Psoas muscle (tissue), 8 donors: ENCODE results near the gene CRLF1. TPM values are rescaled to one million over a fixed set of nuclear protein-coding genes. Genes with fewer than 3 reads are reported as not detected.

ENCODE experiments used
- ATAC-seq, 4 donors: fragments of 200-7000 bp; cut with Tn5 transposase; one replicate each; pipeline ENCODE4 v1.9.1; 2020; ENCODE audit warnings: moderate library complexity in 3 of 4, mild to moderate bottlenecking in 2 of 4
- DNase-seq, 2 donors: peaks; one replicate each; pipeline ENCODE4 v3.0.0-alpha.2; 2020
- H3K27ac ChIP-seq: fragments of 200-600 bp; one replicate; pipeline ENCODE4 v1.8.0; 2022
- H3K27me3 ChIP-seq, 3 donors: fragments of 200-600 bp in 1 of 3; one replicate each; pipeline versions ENCODE4 v1.6.1 to v1.8.0; 2013 to 2022; ENCODE audit warnings: low read length in 2 of 3, mild to moderate bottlenecking in 2 of 3, moderate library complexity in 1 of 3; ENCODE audit not compliant: insufficient read depth in 3 of 3
- H3K36me3 ChIP-seq, 2 donors: fragments of 200-600 bp in 1 of 2; one replicate each; pipeline versions ENCODE4 v1.6.1 to v1.8.0; 2013 to 2022; ENCODE audit warnings: low read depth in 1 of 2, mild to moderate bottlenecking in 1 of 2, moderate library complexity in 1 of 2; ENCODE audit not compliant: insufficient read depth in 1 of 2
- H3K4me1 ChIP-seq: fragments of 200-600 bp; one replicate; pipeline ENCODE4 v1.8.0; 2022
- H3K4me3 ChIP-seq: fragments of 200-600 bp; one replicate; pipeline ENCODE4 v1.8.0; 2022; ENCODE audit warnings: mild to moderate bottlenecking
- H3K9me3 ChIP-seq: fragments of 200-600 bp; one replicate; pipeline ENCODE4 v1.8.0; 2022
- WGBS, 3 donors: extraction: QIAGEN DNeasy Blood & Tissue Kit; methylation state at CpG; one replicate each; pipeline versions ENCODE4 v1.1.6 to v1.1.7; 2013; 5-methylcytosine and 5-hydroxymethylcytosine counted together
- intact Hi-C, 2 donors: fragments of 100-400 bp; cut with DNase I; formaldehyde crosslinking; loops; one replicate each; pipeline versions ENCODE4 v1.11.0 to v1.14.2; 2022
- long read RNA-seq, 2 donors: library from polyadenylated mRNA; unstranded; transcript quantifications; one replicate each; pipeline ENCODE4 v2.0.0, GENCODE V29; 2021
- polyA plus RNA-seq, 3 donors: library from polyadenylated mRNA; stranded (reverse); fragments of 200-250 nt; gene quantifications; one replicate each; pipeline ENCODE4 v1.2.3, GENCODE V29; 2013
- total RNA-seq, 4 donors: library from RNA; stranded (reverse); fragmentation: NEBNext Ultra II Directional in 2 of 4; extraction: Animal tissue kit (Norgen Biotek cat#: 25700) in 2 of 4; gene quantifications; one replicate each; pipeline versions ENCODE4 v1.2.1 to v1.2.4, GENCODE V29; 2021 to 2023
- TF ChIP-seq, protein P1 (sequence below): fragments of 200-600 bp; IDR thresholded peaks from one replicate; pipeline ENCODE4 v1.8.0; 2022; ENCODE audit warnings: antibody characterized with exemption
- donor health status: healthy with polysubstance abuse.
- donor health status: DM: no; HTN: no; CAD: no; lungs with moderate emphysema.
- donor health status: Bipolar disorder and iron deficiency.
- donor health status: healthy.
- donor health status: DM: yes; HTN: yes; CAD: no.
- donor health status: DM: no; HTN: no; CAD: no.
- donor health status: DM: no; HTN: no; CAD: no.
- donor health status: DM: yes; HTN: yes; CAD: no.

CRLF1 gene, protein sequence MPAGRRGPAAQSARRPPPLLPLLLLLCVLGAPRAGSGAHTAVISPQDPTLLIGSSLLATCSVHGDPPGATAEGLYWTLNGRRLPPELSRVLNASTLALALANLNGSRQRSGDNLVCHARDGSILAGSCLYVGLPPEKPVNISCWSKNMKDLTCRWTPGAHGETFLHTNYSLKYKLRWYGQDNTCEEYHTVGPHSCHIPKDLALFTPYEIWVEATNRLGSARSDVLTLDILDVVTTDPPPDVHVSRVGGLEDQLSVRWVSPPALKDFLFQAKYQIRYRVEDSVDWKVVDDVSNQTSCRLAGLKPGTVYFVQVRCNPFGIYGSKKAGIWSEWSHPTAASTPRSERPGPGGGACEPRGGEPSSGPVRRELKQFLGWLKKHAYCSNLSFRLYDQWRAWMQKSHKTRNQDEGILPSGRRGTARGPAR
- total RNA-seq (10 to 100 TPM in 3 of 4 donors, 1 to 10 TPM in 1; 8.3 to 20.2 (median 14.2) TPM), polyA plus RNA-seq (10 to 100 TPM; 15.6 to 28.4 (median 19.3) TPM)
- long read RNA-seq, donor 1, transcript CRLF1-201 (9 exons, 1,792 nt) = major isoform, 8 of 23 reads
- long read RNA-seq, donor 1, partial matches to known transcripts = 4 of 23 reads
- long read RNA-seq, donor 1, other reads (novel, unspliced or antisense) = 11 of 23 reads
- long read RNA-seq, donor 2, transcript CRLF1-201 (9 exons, 1,792 nt) = major isoform, 17 of 55 reads
- long read RNA-seq, donor 2, partial matches to known transcripts = 4 of 55 reads
- long read RNA-seq, donor 2, other reads (novel, unspliced or antisense) = 33 of 55 reads

DNA sequence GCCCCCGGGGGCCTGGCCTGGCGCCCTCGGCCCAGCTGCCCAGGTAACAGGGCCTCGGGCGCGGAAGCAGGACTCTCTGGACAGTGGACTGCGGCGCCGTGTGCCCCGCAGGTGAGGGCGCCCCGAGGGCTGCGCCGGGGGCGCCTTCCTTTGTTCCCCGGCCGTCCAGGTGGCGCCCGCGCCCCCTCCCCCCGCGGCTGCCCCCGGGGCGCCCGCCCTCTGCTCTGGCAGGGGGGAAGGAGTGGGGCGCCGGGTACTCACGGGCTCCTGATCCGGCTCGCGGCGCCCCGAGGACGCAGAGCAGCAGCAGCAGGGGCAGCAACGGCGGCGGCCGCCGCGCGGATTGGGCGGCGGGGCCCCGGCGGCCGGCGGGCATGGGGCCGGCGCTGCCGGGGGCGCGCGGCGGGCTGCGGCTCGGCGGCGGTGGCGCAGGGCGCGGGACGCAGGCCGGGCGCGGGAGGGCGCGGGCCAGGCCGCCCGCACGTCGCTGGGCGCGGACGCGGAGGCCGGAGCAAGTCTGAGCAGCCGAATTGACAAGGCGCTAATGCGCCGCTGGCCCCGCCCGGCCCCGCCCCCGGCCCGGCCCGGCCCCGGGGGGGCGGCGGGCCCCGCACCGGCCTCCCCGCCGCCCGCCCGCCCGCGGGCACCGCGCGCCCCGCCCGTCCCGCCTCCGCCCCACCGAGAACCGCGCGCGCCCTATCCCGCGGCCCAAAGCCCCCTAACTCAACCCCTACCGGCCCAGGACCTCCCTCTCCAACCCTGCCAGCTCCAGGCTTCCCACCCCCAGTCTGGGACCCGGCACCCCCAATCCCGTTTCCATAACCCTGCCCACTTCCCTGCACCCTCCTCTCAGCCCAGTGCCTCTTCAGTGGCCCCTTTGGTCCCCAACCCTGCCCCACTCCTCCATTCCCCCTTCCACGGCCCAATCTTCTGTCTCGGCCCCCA lies at the start of gene CRLF1:
CRLF1 (minus strand) TSS at position 519 of the 945 bp plus-strand sequence; CDS start at position 376, 143 bp downstream.
- intact Hi-C loops = no loop called here
- Histone ChIP-seq H3K9me3 (no peaks in the 10 kb centered on the region), H3K4me1 (peaks cover 11% of the 10 kb centered on the region)

DNA sequence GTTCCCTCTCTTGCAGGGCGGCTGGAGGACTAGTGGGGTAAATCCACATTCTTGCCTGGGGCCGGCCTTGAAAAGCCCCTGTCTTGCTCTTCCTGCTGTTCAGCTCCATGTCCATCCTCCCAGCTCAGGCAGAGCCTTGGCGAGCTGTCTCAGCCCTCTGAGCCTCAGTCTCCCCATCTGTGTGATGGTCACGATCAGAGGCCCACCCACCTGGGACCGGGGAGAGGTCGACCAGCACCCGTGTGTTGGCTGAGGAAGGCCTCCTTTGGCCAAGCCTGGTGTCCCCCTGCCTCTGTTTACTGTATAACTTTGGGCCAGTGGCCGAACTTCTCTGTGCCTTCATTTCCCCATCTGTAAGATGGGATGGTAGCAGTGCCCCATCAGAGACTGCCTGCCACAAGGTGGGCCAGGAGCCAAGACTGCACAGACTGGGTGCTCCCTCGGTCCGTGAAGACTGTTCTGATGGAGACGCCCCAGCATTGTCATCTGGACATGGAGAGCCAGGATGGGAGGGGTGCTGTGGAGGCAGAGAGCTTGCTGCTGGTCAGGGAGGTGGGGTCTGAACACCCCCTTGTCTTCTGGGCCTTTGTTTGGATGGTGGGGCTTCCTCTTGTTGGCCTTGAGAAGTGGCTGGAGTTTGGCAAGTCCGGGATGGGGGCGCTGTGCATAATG lies 48.7 kb upstream of the CRLF1 start:
- ATAC-seq (no peak), DNase-seq (no peak)
- H3K4me3 ChIP-seq = no peak overlapping the region
- TF ChIP-seq, protein P1, sequence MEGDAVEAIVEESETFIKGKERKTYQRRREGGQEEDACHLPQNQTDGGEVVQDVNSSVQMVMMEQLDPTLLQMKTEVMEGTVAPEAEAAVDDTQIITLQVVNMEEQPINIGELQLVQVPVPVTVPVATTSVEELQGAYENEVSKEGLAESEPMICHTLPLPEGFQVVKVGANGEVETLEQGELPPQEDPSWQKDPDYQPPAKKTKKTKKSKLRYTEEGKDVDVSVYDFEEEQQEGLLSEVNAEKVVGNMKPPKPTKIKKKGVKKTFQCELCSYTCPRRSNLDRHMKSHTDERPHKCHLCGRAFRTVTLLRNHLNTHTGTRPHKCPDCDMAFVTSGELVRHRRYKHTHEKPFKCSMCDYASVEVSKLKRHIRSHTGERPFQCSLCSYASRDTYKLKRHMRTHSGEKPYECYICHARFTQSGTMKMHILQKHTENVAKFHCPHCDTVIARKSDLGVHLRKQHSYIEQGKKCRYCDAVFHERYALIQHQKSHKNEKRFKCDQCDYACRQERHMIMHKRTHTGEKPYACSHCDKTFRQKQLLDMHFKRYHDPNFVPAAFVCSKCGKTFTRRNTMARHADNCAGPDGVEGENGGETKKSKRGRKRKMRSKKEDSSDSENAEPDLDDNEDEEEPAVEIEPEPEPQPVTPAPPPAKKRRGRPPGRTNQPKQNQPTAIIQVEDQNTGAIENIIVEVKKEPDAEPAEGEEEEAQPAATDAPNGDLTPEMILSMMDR = no peak
- no peak overlapping the region for H3K27ac ChIP-seq
- peaks cover 26% of the 10 kb centered on the region for H3K4me1 ChIP-seq
- WGBS, 3 donors = 90 to 98% (median 92%) methylated on average over 13 of the region's 13 CpGs
- H3K27me3 ChIP-seq = no peaks in the 10 kb centered on the region
- intact Hi-C loops = loop anchor here in 1 of 2 donors (10.0 kb wide), 1 partner anchor 191 kb away; no protein-coding TSS in a partner anchor
- H3K9me3 ChIP-seq = no peaks in the 10 kb centered on the region
- H3K36me3 ChIP-seq = no peaks in the 10 kb centered on the region

More for the DNA sequence above, at the start of gene CRLF1:
- Histone ChIP-seq H3K4me3 (peak within 1 kb of the TSS; percentile 50), H3K36me3 (no peaks in the 10 kb centered on the region), H3K27me3 (peaks cover 0 to 79% (median 32%) of the 10 kb centered on the region in 3 donors), H3K27ac (no peak within 1 kb of the TSS)
- WGBS, 3 donors = 1 to 4% (median 2%) methylated on average over 5 to 116 of the region's 116 CpGs
- TF ChIP-seq, protein P1 = no peak
- ATAC-seq = peak in 1 of 4 donors; percentile 36
- DNase-seq = peak in 1 of 2 donors; percentile 45

DNA sequence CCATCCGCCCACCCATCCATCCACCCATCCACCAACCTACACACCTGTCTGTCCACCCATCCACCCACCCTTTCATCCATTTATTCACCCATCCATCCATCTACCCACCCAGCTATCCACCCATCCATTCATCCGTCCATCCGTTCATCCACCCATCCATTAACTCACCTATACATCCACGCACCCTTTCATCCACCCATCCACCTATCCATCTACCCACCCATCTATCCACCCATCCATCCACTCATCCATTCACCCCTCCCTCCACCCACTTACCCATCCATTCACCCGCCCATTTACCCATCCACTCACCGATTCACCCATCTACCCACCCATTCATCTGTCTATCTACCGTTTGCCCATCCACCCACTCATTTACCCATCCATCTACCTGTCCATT lies 47.9 kb upstream of the CRLF1 start:
- no peak overlapping the region for H3K27ac ChIP-seq
- H3K27me3 ChIP-seq = no peaks in the 10 kb centered on the region
- TF ChIP-seq, protein P1 = no peak
- H3K4me1 ChIP-seq = peaks cover 26% of the 10 kb centered on the region
- H3K9me3 ChIP-seq = no peaks in the 10 kb centered on the region
- H3K36me3 ChIP-seq = no peaks in the 10 kb centered on the region
- H3K4me3 ChIP-seq = no peak overlapping the region
- intact Hi-C loops = loop anchor here in 1 of 2 donors (10.0 kb wide), 1 partner anchor 190 kb away; no protein-coding TSS in a partner anchor
- 98 to 100% (median 98%) methylated on average over 7 of the region's 7 CpGs for WGBS, 3 donors
- DNase-seq (no peak), ATAC-seq (no peak)

DNA sequence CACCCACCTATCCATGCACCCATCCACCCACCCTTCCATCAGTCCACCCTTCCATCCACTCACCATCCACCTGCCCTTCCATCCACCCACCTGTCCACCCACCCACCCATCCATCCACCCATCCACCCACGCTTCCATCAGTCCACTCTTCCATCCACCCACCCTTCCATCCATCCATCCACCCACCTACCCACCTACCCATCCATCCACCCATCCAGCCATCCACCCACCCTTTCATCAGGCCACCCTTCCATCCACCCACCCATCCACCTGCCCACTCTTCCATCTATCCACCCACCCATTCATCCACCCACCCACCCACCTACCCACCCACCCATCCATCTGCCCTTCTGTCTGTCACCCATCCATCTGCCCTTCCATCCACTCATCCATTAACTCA lies 47.3 kb upstream of the CRLF1 start:
- TF ChIP-seq, protein P1 = no peak
- intact Hi-C loops = loop anchor here in 1 of 2 donors (10.0 kb wide), 1 partner anchor 189 kb away; no protein-coding TSS in a partner anchor
- peaks cover 28% of the 10 kb centered on the region for H3K4me1 ChIP-seq
- no peaks in the 10 kb centered on the region for H3K9me3 ChIP-seq
- no peak for DNase-seq
- H3K27me3 ChIP-seq = no peaks in the 10 kb centered on the region
- no peaks in the 10 kb centered on the region for H3K36me3 ChIP-seq
- no peak for ATAC-seq
- no peak overlapping the region for H3K4me3 ChIP-seq
- H3K27ac ChIP-seq = no peak overlapping the region
- WGBS, 3 donors = 94 to 100% (median 100%) methylated on average over 1 of the region's 1 CpG
